Endothelial cell of umbilical vein (primary cell): ENCODE measurements around the gene GLI3. TPM values are rescaled to one million over a fixed set of nuclear protein-coding genes. Genes with fewer than 3 reads are reported as not detected.
A peak's percentile ranks its signal among the peaks of the same experiment; 100 is the strongest.

Source experiments
- BruUV-seq: library from RNA; stranded (reverse); fragments of 400-500 nt; replicated peaks from 2 replicates; lab custom pipeline; 2021; lab: Mats Ljungman, UMichigan
- CTCF ChIA-PET: fragments of 300-600, 350-600 bp; sonication (Branson Sonifier 250); formaldehyde crosslinking; loops from one replicate; lab custom pipeline; 2021; ENCODE audit warnings: antibody characterized with exemption, inconsistent platforms; lab: Charles Lee
- POLR2A ChIA-PET: fragments of 300-600, 350-600 bp; sonication (Branson Sonifier 250); formaldehyde crosslinking; loops from one replicate; lab custom pipeline; 2021; ENCODE audit warnings: antibody characterized with exemption, inconsistent platforms; lab: Charles Lee
- DNase-seq: peaks from one replicate; pipeline ENCODE4 v3.0.0-alpha.2; 2011; ENCODE audit warnings: low read depth, low spot score
- FAIRE-seq: peaks from 2 replicates; lab custom pipeline; 2011; peaks lifted over from hg19 to GRCh38; lab: Jason Lieb, UNC
- H2AFZ ChIP-seq: 2 replicates; pipeline ENCODE4 v1.6.0; 2012; ENCODE audit warnings: low read depth, low read length, control low read depth, inconsistent platforms
- H3K27ac ChIP-seq: 2 replicates; pipeline ENCODE4 v1.5.1; 2011; ENCODE audit warnings: low read depth, mild to moderate bottlenecking, control low read depth, low read length, moderate library complexity; ENCODE audit not compliant: insufficient read depth
- H3K27me3 ChIP-seq, 2 experiments: 2 replicates each; pipeline versions ENCODE4 v1.6.0 to v1.6.1; 2011; ENCODE audit warnings: low read length in 2 of 2, mixed read lengths in 1 of 2; ENCODE audit not compliant: control insufficient read depth in 2 of 2, insufficient read depth in 2 of 2
- H3K36me3 ChIP-seq, 2 experiments: 2 replicates in 1 of 2; 3 replicates in 1 of 2; pipeline ENCODE4 v1.5.1; 2011; ENCODE audit warnings: low read length in 2 of 2, mild to moderate bottlenecking in 1 of 2, moderate library complexity in 1 of 2; ENCODE audit not compliant: control insufficient read depth in 2 of 2, insufficient read depth in 2 of 2; ENCODE audit errors: extremely low read depth in 1 of 2
- H3K4me1 ChIP-seq: 3 replicates; pipeline ENCODE4 v1.5.1; 2011; ENCODE audit warnings: mild to moderate bottlenecking, low read length; ENCODE audit not compliant: control insufficient read depth, insufficient read depth; ENCODE audit errors: extremely low read depth
- H3K4me2 ChIP-seq: 2 replicates; pipeline ENCODE4 v1.6.1; 2011; ENCODE audit warnings: low read length, control low read depth, mixed read lengths; ENCODE audit not compliant: insufficient read depth
- H3K4me3 ChIP-seq, 3 experiments: fragments of 200-600 bp in 1 of 3; sonication (generic), shearing (Covaris generic) in 1 of 3; replicated peaks in 1 of 3; 2 replicates each; pipeline ENCODE4 v1.5.1; 2011 to 2016; ENCODE audit warnings: control low read depth in 3 of 3, low read length in 3 of 3, mild to moderate bottlenecking in 2 of 3, inconsistent platforms in 1 of 3, low read depth in 1 of 3, moderate library complexity in 1 of 3; ENCODE audit not compliant: insufficient read depth in 1 of 3
- H3K79me2 ChIP-seq: 2 replicates; pipeline ENCODE4 v1.6.0; 2012; ENCODE audit warnings: low read length, inconsistent platforms; ENCODE audit not compliant: control insufficient read depth, insufficient read depth
- H3K9ac ChIP-seq: replicated peaks from 2 replicates; pipeline ENCODE3; 2011; ENCODE audit warnings: low read length, control low read depth; ENCODE audit not compliant: insufficient read depth; ENCODE audit errors: extremely low read depth
- H3K9me1 ChIP-seq: replicated peaks from 3 replicates; pipeline ENCODE4 v1.6.0; 2011; ENCODE audit warnings: mild to moderate bottlenecking, low read length; ENCODE audit not compliant: control insufficient read depth, insufficient read depth; ENCODE audit errors: extremely low read depth
- H3K9me3 ChIP-seq: replicated peaks from 2 replicates; pipeline ENCODE4 v1.5.1; 2012; ENCODE audit warnings: low read length, inconsistent platforms; ENCODE audit not compliant: control insufficient read depth, insufficient read depth
- H4K20me1 ChIP-seq: replicated peaks from 2 replicates; pipeline ENCODE3; 2011; ENCODE audit warnings: mild to moderate bottlenecking, low read length; ENCODE audit not compliant: control insufficient read depth, insufficient read depth; ENCODE audit errors: extremely low read depth
- CTCF ChIP-seq, 2 donors: IDR thresholded peaks; 1 replicate in 1 of 2; 2 replicates in 1 of 2; pipeline ENCODE4 v1.5.1; 2011; ENCODE audit warnings: low read length in 2 of 2, mild to moderate bottlenecking in 2 of 2, moderate library complexity in 2 of 2, control low read depth in 1 of 2, inconsistent platforms in 1 of 2, low read depth in 1 of 2; ENCODE audit not compliant: insufficient read depth in 1 of 2; ENCODE audit errors: extremely low read depth in 1 of 2
- EZH2 ChIP-seq: IDR thresholded peaks from 2 replicates; pipeline ENCODE4 v1.6.1; 2012; ENCODE audit warnings: borderline replicate concordance, low read depth, mild to moderate bottlenecking, moderate library complexity, low read length, inconsistent platforms; ENCODE audit not compliant: severe bottlenecking
- FOS ChIP-seq: IDR thresholded peaks from 2 replicates; pipeline ENCODE4 v1.6.1; 2011; ENCODE audit warnings: mild to moderate bottlenecking, low read length, moderate library complexity, borderline replicate concordance; ENCODE audit not compliant: insufficient read depth
- GATA2 ChIP-seq: IDR thresholded peaks from 2 replicates; pipeline ENCODE4 v1.7.0; 2011; ENCODE audit warnings: low read depth, mild to moderate bottlenecking, moderate library complexity, mixed read lengths, low read length; ENCODE audit not compliant: insufficient read length, insufficient read depth
- JUN ChIP-seq: IDR thresholded peaks from 2 replicates; pipeline ENCODE4 v1.6.1; 2011; ENCODE audit warnings: borderline replicate concordance, low read depth; ENCODE audit not compliant: insufficient read length, insufficient read depth
- MAX ChIP-seq: IDR thresholded peaks from 2 replicates; pipeline ENCODE4 v1.6.1; 2011; ENCODE audit not compliant: insufficient read depth, insufficient read length
- MYC ChIP-seq: IDR thresholded peaks from one replicate; pipeline ENCODE4 v1.6.1; 2011; ENCODE audit warnings: mild to moderate bottlenecking, low read depth, low read length
- POLR2A ChIP-seq: IDR thresholded peaks from 2 replicates; pipeline ENCODE4 v1.6.1; 2012; ENCODE audit warnings: low read depth, mild to moderate bottlenecking, control low read depth, low read length
- POLR2AphosphoS5 ChIP-seq: IDR thresholded peaks from 2 replicates; pipeline ENCODE4 v1.6.1; 2012; ENCODE audit warnings: low read depth, mild to moderate bottlenecking, control low read depth, low read length, moderate library complexity; ENCODE audit not compliant: insufficient read depth
- dilution Hi-C: fragments of 300-500 bp; cut with MboI; formaldehyde crosslinking; loops from one replicate; pipeline ENCODE4 v1.15.0; 2019; ENCODE audit warnings: low sequenced_read_pairs; ENCODE audit not compliant: extremely low pct_ligation_motif_present
- intact Hi-C: fragments of 100-400 bp; cut with micrococcal nuclease; formaldehyde crosslinking; loops from one replicate; pipeline ENCODE4 v1.10.0; 2022
- polyA plus RNA-seq, 4 experiments: library from polyadenylated mRNA; depleted of rRNA in 3 of 4; stranded (reverse) in 3 of 4; unstranded in 1 of 4; fragments of >200 nt; gene quantifications; 2 replicates each; pipeline versions ENCODE4 v1.2.1 to v1.2.3, GENCODE V29; 2011 to 2012; ENCODE audit warnings: missing spikeins in 1 of 4
- total RNA-seq: library from RNA; stranded (reverse); gene quantifications from 2 replicates; pipeline ENCODE4 v1.2.3, GENCODE V29; 2021

GLI3 gene
- total and polyA plus RNA-seq, 2 donors (not counting 3 experiments of a cell fraction or from before 2014, with no cell fraction given): 6.0 to 24.9 TPM

GRCh38 chr7:42137941-42138340 is 99.1 kb downstream of the GLI3 start:
- no peaks in the 10 kb centered on the region for H3K36me3 ChIP-seq
- ChIA-PET POLR2A (no interaction called here), CTCF (no interaction called here)
- no peak overlapping the region for H3K4me3 ChIP-seq
- dilution Hi-C loops: no loop called here
- TF ChIP-seq MAX (no peak), JUN (no peak), EZH2 (no peak), MYC (no peak), CTCF (IDR thresholded peaks at IDR 0.05; ENCODE audit: extremely low read depth in 1 of 2, insufficient read depth in 1 of 2, low read depth in 1 of 2, low read length in 2 of 2) (no peak), GATA2 (no peak), FOS (no peak), POLR2A (no peak), POLR2AphosphoS5 (no peak)
- H3K4me1 ChIP-seq: peaks cover 3% of the 10 kb centered on the region
- H3K4me2 ChIP-seq: no peak overlapping the region
- no peak overlapping the region for H3K9ac ChIP-seq
- no peak overlapping the region for H3K27ac ChIP-seq
- H3K9me1 ChIP-seq: no peaks in the 10 kb centered on the region
- no peaks in the 10 kb centered on the region for H3K27me3 ChIP-seq
- H3K9me3 ChIP-seq: no peaks in the 10 kb centered on the region
- DNase-seq (peak; percentile 26), FAIRE-seq (no peak)
- H4K20me1 ChIP-seq: no peaks in the 10 kb centered on the region
- BruUV-seq: no TSS peak
- intact Hi-C loops: no loop called here
- no peaks in the 10 kb centered on the region for H3K79me2 ChIP-seq
- H2AFZ ChIP-seq: no peak overlapping the region
